ENCODE measurements around the gene HSH2D. TPM values are rescaled to one million over a fixed set of nuclear protein-coding genes. Genes with fewer than 3 reads are reported as not detected.

HSH2D gene
- total and polyA plus RNA-seq, 2 of the 13 experiments (the other 11 are each of a cell fraction or from before 2014, with no cell fraction given) = 0.69 to 3.2 TPM

- peak; percentile 50; the same call in 1 of the 2 replicates for TF ChIP-seq ZMYM2 (CRISPR knock-in tag; IDR thresholded peaks at IDR 0.05)
- TF ChIP-seq ZNF18 (CRISPR knock-in tag; IDR thresholded peaks at IDR 0.05; ENCODE audit: insufficient replicate concordance) = peak; percentile 37
- TF ChIP-seq DR1 (CRISPR knock-in tag; IDR thresholded peaks at IDR 0.05) = peak; percentile 20; the same call in 1 of the 2 replicates
- 0 out of 2 replicates have a peak, but pooled peaks have one; percentile 14 for TF ChIP-seq ZBTB14 (CRISPR knock-in tag; IDR thresholded peaks at IDR 0.05)
- 0 out of 2 replicates have a peak, but pooled peaks have one; percentile 45 for TF ChIP-seq CAMTA2 (CRISPR knock-in tag; IDR thresholded peaks at IDR 0.05; ENCODE audit: borderline replicate concordance)
Measured at GRCh38 chr19:16184665-16185122, 41.2 kb downstream of the HSH2D start (continued).

GRCh38 chr19:16185123-16185767 is 41.8 kb downstream of the HSH2D start, which contains the start of gene FAM32A:
Gene FAM32A (plus strand): TSS chr19:16185410. CDS start chr19:16185443, 33 bp downstream.
- Histone ChIP-seq H3K79me2 (ENCODE audit: insufficient read depth, low read length) (peaks cover 18% of the 10 kb centered on the region), H3K36me3 (replicated peaks in 1 of 2; ENCODE audit: control insufficient read depth in 1 of 2, insufficient read depth in 2 of 2, low read length in 2 of 2) (peaks cover 11 to 18% of the 10 kb centered on the region in 2 experiments), H3K27ac (ENCODE audit: extremely low read length, insufficient read depth, low read length) (peak within 1 kb of the TSS; percentile 73), H2AFZ (ENCODE audit: low read length) (no peak within 1 kb of the TSS), H3K4me3 (replicated peaks in 1 of 3; ENCODE audit: insufficient read depth in 1 of 3, low read depth in 2 of 3, low read length in 3 of 3) (peak within 1 kb of the TSS; percentile 84 to 96 (median 95)), H3K27me3 (ENCODE audit: control insufficient read depth in 1 of 2, insufficient read depth in 2 of 2, low read length in 2 of 2) (no peaks in the 10 kb centered on the region; a peak in 1 of 5 replicates), H3K9me3 (ENCODE audit: low read length) (no peaks in the 10 kb centered on the region), H4K20me1 (ENCODE audit: insufficient read depth, low read length) (no peaks in the 10 kb centered on the region), H3K9ac (ENCODE audit: insufficient read depth, low read depth, low read length) (peak within 1 kb of the TSS; percentile 81), H3K4me2 (ENCODE audit: low read depth, low read length) (peak within 1 kb of the TSS; percentile 78), H3K4me1 (ENCODE audit: insufficient read depth, low read length) (peaks cover 26% of the 10 kb centered on the region)
- no TSS peak for BruUV-seq (replicated peaks)
- POLR2A ChIA-PET = interaction anchor here (0.8 to 2.5 kb wide), 17 partner anchors 11 to 512 kb away, joined by 3 to 44 read pairs (median 6); partner anchors contain the start of genes AP1M1, CYP4F11, CYP4F12 and HSH2D
- ATAC-seq (peak; percentile 97), FAIRE-seq (peak; percentile 98), DNase-seq (ENCODE audit: low spot score) (peak; percentile 98)
- CTCF ChIA-PET (ENCODE audit: low intra/inter-chr PET ratio, low total read pairs) = interaction anchor here (1.3 to 1.8 kb wide), 4 partner anchors 119 to 556 kb away, joined by 3 to 6 read pairs (median 5); no protein-coding TSS in a partner anchor
- in situ Hi-C loops (cut with HindIII; ENCODE audit: extremely low pct_ligation_motif_present, low pct_unique_long_range_greater_than_20kb) (no loop called here), intact Hi-C loops (cut with micrococcal nuclease; ENCODE audit: unreplicated experiment) (loop anchor here (1.0 to 10.0 kb wide), 4 partner anchors 12 to 550 kb away; partner anchors contain the start of genes AP1M1 and RAB8A)
- WGBS (ENCODE audit: low lambda C conversion rate) = under 1% methylated on average over 28 of the region's 39 CpGs
- TF ChIP-seq TCF12 (IDR thresholded peaks at IDR 0.05) (no peak), TCF12 (CRISPR knock-in tag; IDR thresholded peaks at IDR 0.05) (no peak), ZNF780A (CRISPR knock-in tag; IDR thresholded peaks at IDR 0.05) (no peak), ZNF383 (CRISPR knock-in tag; IDR thresholded peaks at IDR 0.05; ENCODE audit: borderline replicate concordance) (no peak), MAFF (IDR thresholded peaks at IDR 0.05; ENCODE audit: low read depth, low read length) (no peak), ZNF432 (CRISPR knock-in tag; IDR thresholded peaks at IDR 0.05; ENCODE audit: borderline replicate concordance) (no peak), TMF1 (CRISPR knock-in tag; IDR thresholded peaks at IDR 0.05; ENCODE audit: low read depth) (no peak), YEATS4 (CRISPR knock-in tag; IDR thresholded peaks at IDR 0.05; ENCODE audit: borderline replicate concordance) (peak; percentile 26; the same call in 1 of the 2 replicates), PLSCR1 (CRISPR knock-in tag; IDR thresholded peaks at IDR 0.05; ENCODE audit: borderline replicate concordance) (no peak), TRIM22 (IDR thresholded peaks at IDR 0.05) (no peak), ZNF816 (CRISPR knock-in tag; IDR thresholded peaks at IDR 0.05; ENCODE audit: borderline replicate concordance) (no peak)
